Measurements from ENCODE around the gene MIEN1. TPM values are rescaled to one million over a fixed set of nuclear protein-coding genes. Genes with fewer than 3 reads are reported as not detected.
A peak's percentile ranks its signal among the peaks of the same experiment; 100 is the strongest.
"Not testable (repeated sequence)": the region's sequence is repeated elsewhere in the genome, so short reads cannot be mapped to it uniquely, and the experiment has no call there.

The MIEN1 gene
- 27.5 TPM for polyA plus RNA-seq (ENCODE audit: insufficient read length)
- long read RNA-seq, donor 1, transcript MIEN1-202 (3 exons, 825 nt): minor isoform, 6 of 68 reads
- long read RNA-seq, donor 1, transcript MIEN1-201 (4 exons, 1,006 nt): major isoform, 33 of 68 reads
- long read RNA-seq, donor 1, transcript MIEN1-206 (1 exons, 1,999 nt): minor isoform, 28 of 68 reads
- long read RNA-seq, donor 1, partial matches to known transcripts: 0 of 68 reads
- long read RNA-seq, donor 1, other reads (novel, unspliced or antisense): 0 of 68 reads
- long read RNA-seq, donor 2, transcript MIEN1-201 (4 exons, 1,006 nt): minor isoform, 19 of 68 reads
- long read RNA-seq, donor 2, transcript MIEN1-206 (1 exons, 1,999 nt): major isoform, 43 of 68 reads
- long read RNA-seq, donor 2, transcript MIEN1-202 (3 exons, 825 nt): minor isoform, 6 of 68 reads
- long read RNA-seq, donor 2, partial matches to known transcripts: 0 of 68 reads
- long read RNA-seq, donor 2, other reads (novel, unspliced or antisense): 0 of 68 reads
- long read RNA-seq, donor 3, transcript MIEN1-202 (3 exons, 825 nt): minor isoform, 5 of 92 reads
- long read RNA-seq, donor 3, transcript MIEN1-206 (1 exons, 1,999 nt): major isoform, 69 of 92 reads
- long read RNA-seq, donor 3, transcript MIEN1-201 (4 exons, 1,006 nt): minor isoform, 17 of 92 reads
- long read RNA-seq, donor 3, partial matches to known transcripts: 0 of 92 reads
- long read RNA-seq, donor 3, other reads (novel, unspliced or antisense): 0 of 92 reads
- long read RNA-seq, donor 4, transcript MIEN1-206 (1 exons, 1,999 nt): major isoform, 44 of 47 reads
- long read RNA-seq, donor 4, partial matches to known transcripts: 0 of 47 reads
- long read RNA-seq, donor 4, other reads (novel, unspliced or antisense): 0 of 47 reads
- long read RNA-seq, donor 5, transcript MIEN1-201 (4 exons, 1,006 nt): minor isoform, 39 of 119 reads
- long read RNA-seq, donor 5, transcript MIEN1-202 (3 exons, 825 nt): minor isoform, 11 of 119 reads
- long read RNA-seq, donor 5, transcript MIEN1-206 (1 exons, 1,999 nt): major isoform, 67 of 119 reads
- long read RNA-seq, donor 5, partial matches to known transcripts: 0 of 119 reads
- long read RNA-seq, donor 5, other reads (novel, unspliced or antisense): 0 of 119 reads
- long read RNA-seq, donor 6, transcript MIEN1-201 (4 exons, 1,006 nt): minor isoform, 21 of 107 reads
- long read RNA-seq, donor 6, transcript MIEN1-202 (3 exons, 825 nt): minor isoform, 7 of 107 reads
- long read RNA-seq, donor 6, transcript MIEN1-206 (1 exons, 1,999 nt): major isoform, 35 of 107 reads
- long read RNA-seq, donor 6, partial matches to known transcripts: 44 of 107 reads
- long read RNA-seq, donor 6, other reads (novel, unspliced or antisense): 0 of 107 reads
- long read RNA-seq, donor 7, transcript MIEN1-202 (3 exons, 825 nt): minor isoform, 5 of 96 reads
- long read RNA-seq, donor 7, transcript MIEN1-201 (4 exons, 1,006 nt): minor isoform, 38 of 96 reads
- long read RNA-seq, donor 7, transcript MIEN1-206 (1 exons, 1,999 nt): major isoform, 50 of 96 reads
- long read RNA-seq, donor 7, partial matches to known transcripts: 0 of 96 reads
- long read RNA-seq, donor 7, other reads (novel, unspliced or antisense): 0 of 96 reads
- long read RNA-seq, donor 8, transcript MIEN1-206 (1 exons, 1,999 nt): major isoform, 24 of 36 reads
- long read RNA-seq, donor 8, transcript MIEN1-201 (4 exons, 1,006 nt): minor isoform, 11 of 36 reads
- long read RNA-seq, donor 8, partial matches to known transcripts: 0 of 36 reads
- long read RNA-seq, donor 8, other reads (novel, unspliced or antisense): 0 of 36 reads

GRCh38 chr17:39730095-39730921 lies at the start of gene MIEN1:
Gene MIEN1 (minus strand): TSS chr17:39730532. CDS start chr17:39730495, 37 bp downstream.
- DNase-seq: peak; percentile 84

GRCh38 chr17:39777534-39778365 lies 47.4 kb upstream of the MIEN1 start:
- no peak for DNase-seq

- no peak for DNase-seq
Observed at GRCh38 chr17:39776252-39776651, 45.9 kb upstream of the MIEN1 start.

GRCh38 chr17:39775031-39775430 lies 44.7 kb upstream of the MIEN1 start:
- no peak for DNase-seq

- DNase-seq: no peak
Observed at GRCh38 chr17:39774047-39774446, 43.7 kb upstream of the MIEN1 start.

GRCh38 chr17:39772987-39773934 lies 42.9 kb upstream of the MIEN1 start:
- no peak for DNase-seq

- DNase-seq: no peak
Observed at GRCh38 chr17:39772415-39772814, 42.1 kb upstream of the MIEN1 start.

- no peak for DNase-seq
Observed at GRCh38 chr17:39769974-39770587, 39.7 kb upstream of the MIEN1 start.

- DNase-seq: no peak
Observed at GRCh38 chr17:39767147-39767546, 36.8 kb upstream of the MIEN1 start.

GRCh38 chr17:39765766-39766165 lies 35.4 kb upstream of the MIEN1 start:
- DNase-seq: no peak

GRCh38 chr17:39765175-39765574 lies 34.8 kb upstream of the MIEN1 start:
- no peak for DNase-seq

GRCh38 chr17:39764171-39764570 lies 33.8 kb upstream of the MIEN1 start:
- DNase-seq: not testable (repeated sequence)

- no peak for DNase-seq
Observed at GRCh38 chr17:39763051-39763820, 32.9 kb upstream of the MIEN1 start.

- DNase-seq: no peak
Observed at GRCh38 chr17:39761861-39762496, 31.6 kb upstream of the MIEN1 start.

- DNase-seq: no peak
Observed at GRCh38 chr17:39759204-39759603, 28.9 kb upstream of the MIEN1 start.

Data from left kidney (tissue), 8 donors.